Measurements from ENCODE around the gene MRPS25.

Gene MRPS25

DNA sequence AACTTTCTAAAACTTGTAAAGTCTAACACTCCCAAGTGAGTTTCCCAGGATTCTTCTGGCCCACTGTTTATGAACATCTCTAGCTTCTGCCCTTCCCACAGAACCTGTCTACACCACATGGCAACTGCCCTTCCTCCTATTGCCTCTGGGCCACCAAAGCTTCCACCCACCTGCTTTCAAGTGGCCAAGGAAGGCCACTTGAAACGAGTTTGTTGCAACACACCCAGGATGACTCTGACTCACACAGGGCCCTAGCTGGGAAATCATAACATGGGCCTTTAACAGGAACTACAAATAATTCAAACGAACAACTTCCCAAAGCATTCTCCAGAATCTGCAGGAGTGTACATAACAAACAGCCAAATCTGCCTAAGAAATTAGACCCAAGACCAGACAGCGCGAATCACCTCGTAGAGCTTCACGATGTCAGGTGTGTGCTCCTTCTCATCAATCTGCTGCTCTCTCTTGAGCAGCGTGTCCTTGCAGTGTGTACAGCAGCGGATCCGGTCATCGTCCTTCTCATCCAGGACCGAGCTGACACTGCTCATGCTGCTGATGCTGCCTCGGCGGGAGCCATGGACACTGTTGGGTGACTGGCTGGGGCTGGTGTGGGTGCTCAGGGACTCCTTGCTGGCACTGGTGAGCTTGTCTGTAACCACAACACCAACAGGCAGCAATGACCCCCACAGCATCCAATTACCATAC lies 17.0 kb upstream of the MRPS25 start:
- no peak for DNase-seq

DNA sequence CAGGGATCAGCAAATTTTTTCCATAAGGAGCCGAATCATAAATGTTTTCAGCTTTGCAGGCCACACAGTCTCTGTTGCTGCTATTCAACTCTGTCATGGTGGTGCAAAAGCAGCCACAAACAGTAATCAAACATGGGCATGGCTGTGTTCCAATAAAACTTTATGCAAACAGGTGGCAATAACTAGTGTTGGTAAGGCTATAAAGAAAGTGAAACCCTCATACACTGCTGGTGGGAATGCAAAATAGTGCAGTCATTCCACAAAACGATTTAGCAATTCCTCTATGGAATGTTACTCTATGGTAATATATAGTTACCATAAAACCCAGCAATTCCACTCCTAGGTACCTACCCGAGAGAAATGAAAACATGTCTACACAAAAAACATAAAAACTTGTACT lies 14.0 kb upstream of the MRPS25 start:
- no peak for DNase-seq

DNA sequence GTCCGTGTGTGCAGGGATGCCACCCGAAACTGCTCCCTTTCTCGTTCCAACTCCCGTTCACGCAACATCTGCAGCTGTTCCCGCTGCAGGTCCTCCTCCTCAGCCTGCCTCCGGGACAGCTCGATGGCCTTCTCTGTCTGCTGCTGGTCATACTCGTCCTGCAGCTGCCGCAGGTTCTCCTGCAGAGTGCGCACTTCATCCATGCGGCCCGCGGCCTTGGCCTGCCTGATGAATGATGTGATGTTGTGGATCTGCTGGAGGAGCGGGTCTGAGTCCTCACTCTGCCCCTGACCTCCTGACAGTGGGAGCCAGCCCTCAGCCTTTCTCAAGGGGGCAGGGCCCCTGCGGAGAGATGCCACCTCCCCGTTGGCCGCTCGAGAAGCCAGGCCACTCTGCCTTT lies 9.4 kb upstream of the MRPS25 start:
- no peak for DNase-seq

DNA sequence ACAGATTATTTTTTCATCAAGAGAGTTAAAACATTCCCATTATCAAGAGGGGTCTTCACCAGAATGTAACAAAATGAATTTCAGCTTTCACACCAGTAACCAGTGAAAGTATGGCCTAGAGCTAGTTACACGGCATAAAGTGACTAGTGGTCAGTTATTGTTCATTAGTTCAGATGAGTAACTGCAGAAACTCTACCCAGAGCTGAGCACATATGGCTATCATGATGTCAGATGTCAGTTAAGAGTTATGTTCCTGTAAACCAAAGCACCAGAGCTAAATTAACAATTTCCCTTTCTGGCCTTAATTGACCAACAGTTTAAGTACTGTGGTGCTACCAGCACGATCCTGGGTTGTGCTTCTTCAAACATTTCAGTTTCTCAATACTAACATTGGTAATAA lies 6.6 kb upstream of the MRPS25 start:
- DNase-seq: no peak

DNA sequence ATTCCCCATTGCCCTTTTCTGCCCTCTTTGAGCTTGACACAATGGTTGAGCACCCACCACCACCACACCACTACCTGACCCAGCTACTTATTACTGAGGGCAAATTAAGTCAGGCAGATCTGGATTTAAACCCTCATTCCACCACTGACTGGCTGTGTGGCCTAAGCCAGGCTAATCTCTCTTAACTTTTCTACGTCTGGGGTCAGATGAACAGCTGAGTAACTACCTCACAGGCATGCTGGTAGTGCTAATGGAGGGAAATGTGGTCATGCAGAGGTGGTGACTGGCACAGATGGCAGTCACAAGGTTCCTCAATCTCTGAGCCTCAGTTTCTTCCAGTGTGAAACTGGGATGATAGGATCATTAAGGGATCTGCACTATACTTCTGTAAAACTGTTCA lies 4.3 kb upstream of the MRPS25 start:
- no peak for DNase-seq

DNA sequence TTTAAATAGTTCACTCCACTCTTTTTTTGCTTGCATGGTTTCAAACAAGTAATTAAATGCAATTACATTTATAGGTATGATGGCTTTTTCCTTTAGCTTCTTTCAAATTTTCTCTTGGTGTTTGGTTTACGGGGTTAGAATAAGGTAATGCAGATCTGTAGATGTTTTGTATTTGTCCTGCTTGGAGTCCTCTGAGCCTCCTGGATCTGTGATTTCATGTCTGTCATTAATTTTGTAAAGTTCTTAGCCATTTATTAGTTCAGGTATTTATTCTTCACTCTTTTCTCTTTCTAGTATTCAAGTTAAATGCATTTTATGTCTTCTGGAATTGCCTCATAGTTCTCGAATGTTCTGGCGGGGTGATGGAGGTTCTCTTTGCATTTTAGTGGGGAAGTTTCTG lies 1.4 kb upstream of the MRPS25 start:
- no peak for DNase-seq

DNA sequence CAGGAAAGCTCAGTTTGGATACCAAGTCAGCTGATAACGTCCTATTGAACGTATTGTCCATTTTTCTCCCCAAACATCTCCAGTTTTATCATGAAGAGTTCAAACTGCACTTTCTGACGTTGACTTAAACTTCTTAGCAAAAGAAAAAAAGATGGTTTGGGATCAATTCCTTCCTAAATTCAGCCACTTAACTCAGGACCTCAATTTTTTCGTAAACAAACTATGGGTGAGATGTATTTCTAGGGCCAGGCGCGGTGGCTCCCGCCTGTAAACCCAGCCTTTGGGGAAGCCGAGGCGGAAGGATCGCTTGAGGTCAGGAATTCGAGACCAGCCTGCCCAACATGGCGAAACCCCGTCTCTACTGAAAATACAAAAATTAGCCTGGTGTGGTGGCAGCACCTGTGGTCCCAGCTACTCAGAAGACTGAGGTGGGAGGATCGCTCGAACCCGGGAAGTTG lies 464 bp upstream of the MRPS25 start:
- no peak for DNase-seq

DNA sequence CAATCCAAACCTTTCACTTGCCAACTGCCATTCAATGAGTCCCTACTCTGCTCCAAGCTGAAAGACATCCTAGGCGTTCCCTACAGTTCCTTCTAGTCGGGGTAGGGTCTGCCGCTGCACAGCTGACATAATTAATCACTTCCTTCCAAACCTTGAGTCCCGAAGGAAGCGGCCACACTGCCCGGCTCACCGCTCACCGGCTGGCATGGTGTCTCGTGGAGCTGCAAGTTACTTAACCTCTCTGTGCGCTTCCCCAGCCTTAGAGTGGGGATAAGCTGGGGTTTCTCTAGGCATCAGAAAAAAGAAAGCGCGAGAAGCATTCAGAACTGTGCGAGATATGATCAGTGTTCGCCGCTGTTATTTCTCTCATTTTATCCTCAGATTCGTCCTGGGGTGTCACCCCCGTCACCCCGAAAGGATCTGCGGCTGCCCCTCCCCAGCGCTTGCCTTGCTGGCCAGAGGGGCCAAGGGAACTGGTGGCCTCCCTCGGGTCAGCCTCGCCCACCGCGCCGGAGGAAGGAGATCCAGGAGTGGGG lies 748 bp downstream of the MRPS25 start:
- no peak for DNase-seq

DNA sequence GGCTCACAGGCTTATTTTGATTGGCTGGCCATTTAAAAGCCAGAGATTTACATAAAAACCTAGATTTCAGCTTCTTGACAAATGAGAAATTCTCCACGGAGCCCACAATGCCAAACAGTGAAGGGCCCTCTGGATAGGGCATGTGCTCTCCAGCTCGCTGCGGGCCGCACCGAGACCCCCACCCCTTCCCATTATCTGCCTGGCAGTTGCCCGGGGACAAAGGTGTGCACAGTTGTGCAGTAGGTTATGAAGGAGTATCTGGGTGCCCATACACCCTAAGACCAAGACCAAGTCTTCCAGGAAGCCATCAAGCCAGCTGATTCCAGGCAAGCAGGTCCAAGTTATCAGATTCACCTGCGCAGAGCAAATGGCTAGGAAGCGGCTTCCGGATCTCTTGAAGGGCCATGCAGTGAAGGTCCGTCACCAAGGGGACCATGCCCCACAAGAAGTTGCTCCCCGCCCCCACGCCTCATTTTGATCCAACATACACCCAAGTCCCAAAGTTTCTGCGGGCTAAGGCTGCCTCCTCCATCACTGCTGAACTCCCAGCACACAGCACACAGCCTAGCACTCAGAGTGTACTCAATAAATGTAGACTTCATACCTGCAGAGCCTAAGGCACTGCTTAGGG lies 1.3 kb downstream of the MRPS25 start:
- DNase-seq: no peak

DNA sequence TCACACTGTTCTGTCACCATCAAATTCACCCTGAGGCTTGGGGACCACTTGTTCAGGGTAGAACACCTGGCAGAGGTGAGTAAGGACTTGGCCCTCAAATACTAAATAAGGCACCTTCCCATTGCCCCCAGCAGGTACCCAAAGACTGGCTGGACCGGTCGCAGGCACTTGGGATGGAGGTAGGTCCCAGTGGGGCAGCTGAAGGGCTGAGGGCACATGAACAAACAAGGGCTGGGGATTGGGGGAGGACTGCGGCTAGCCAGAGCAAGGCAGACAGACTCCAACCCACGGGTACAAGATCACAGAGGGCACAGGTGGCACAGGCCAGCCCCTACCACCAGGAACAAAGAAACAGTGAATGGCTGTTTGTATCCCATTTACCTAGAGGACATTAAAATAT lies 1.9 kb downstream of the MRPS25 start:
- DNase-seq: no peak

DNA sequence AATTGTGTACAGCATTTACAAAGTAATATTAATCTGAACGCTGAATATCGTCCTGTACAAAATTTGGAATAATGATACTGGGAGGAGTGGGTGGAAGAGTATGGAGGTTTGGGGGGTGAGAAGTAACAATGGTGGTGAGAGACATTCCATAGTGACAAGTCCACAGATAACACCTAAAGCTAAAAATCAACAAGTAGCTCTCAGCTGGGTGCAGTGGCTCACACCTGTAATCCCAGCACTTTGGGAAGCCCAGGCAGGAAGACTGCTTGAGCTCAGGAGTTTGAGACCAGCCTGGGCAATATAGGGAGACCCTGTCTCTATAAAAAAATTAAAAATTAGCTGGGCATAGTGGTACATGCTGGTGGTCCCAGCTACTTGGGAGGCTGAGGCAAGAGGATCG lies 5.1 kb downstream of the MRPS25 start:
- no peak for DNase-seq

DNA sequence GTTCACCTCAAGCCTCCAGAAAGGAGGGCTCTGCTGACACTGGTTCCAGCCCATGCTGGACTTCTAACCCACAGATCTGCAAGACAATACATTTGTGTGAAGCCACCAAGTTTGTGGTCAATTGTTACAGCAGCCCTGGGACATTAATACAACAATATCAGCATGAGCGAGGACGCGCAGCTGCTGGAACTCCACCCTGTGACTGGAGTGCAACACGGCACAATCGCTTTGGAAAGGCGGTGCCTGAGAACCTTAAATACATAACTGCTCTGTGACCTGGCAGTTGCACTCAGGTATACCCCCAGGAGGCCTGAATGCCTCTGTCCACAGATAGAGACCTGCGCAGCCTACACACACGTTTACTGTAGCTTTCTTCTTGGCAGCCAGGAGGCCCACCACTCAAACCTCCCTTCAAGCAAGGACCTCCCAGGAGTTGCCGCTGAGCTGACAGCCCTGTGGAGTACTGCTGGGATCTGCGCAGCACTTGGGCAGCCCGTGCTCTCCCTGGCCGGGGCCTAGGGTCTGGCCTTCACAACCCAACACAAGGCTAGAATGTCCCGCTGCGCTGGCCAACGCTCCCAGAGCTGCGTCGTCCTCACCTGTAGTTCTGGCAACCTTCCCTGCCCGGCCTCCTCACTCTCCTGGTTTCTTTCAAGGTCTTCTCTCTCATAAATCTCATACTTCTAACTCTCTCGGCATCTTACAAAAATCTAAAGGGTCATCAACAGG lies 8.3 kb downstream of the MRPS25 start:
- no peak for DNase-seq

DNA sequence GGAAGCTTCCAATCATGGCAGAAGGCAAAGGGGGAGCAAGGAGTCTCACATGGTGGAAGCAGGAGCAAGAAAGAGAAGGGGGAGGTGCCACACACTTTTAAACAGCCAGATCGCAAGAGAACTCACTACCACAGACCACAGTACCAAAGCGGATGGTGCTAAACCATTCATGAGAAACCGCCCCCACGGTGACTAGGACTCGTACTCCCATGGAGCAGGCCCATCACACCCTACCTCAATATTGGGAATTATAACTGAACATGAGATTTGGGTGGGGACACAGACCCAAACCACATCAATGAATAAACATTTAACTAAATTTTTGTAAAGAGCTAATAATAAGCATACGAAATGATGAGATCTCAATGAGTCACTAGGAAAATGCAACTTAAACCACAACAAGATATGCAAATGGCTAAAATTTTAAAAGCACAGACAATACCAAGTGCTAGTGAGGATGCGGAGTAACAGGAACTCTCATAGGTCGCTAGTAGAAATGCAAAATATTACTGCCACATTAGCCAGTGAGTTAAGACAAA lies 10.0 kb downstream of the MRPS25 start:
- DNase-seq: peak; percentile 55

DNA sequence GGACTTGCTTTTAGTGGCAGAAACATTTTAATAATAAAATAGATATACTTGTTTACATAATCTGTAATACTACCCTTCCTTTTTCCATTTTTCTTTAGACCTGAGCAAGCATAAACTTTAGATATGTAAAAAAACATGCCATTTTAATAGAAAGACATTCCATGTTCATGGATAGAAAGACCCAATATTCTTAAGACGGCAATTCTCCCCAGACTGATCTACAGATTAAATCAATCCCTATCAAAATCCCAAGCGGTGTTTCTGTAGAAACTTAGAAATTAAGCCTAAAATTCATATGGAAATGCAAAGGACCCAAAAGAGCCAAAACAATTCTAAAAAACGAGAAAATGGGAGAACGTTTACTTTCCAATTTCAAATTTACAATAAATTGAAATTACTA lies 11.6 kb downstream of the MRPS25 start:
- no peak for DNase-seq

DNA sequence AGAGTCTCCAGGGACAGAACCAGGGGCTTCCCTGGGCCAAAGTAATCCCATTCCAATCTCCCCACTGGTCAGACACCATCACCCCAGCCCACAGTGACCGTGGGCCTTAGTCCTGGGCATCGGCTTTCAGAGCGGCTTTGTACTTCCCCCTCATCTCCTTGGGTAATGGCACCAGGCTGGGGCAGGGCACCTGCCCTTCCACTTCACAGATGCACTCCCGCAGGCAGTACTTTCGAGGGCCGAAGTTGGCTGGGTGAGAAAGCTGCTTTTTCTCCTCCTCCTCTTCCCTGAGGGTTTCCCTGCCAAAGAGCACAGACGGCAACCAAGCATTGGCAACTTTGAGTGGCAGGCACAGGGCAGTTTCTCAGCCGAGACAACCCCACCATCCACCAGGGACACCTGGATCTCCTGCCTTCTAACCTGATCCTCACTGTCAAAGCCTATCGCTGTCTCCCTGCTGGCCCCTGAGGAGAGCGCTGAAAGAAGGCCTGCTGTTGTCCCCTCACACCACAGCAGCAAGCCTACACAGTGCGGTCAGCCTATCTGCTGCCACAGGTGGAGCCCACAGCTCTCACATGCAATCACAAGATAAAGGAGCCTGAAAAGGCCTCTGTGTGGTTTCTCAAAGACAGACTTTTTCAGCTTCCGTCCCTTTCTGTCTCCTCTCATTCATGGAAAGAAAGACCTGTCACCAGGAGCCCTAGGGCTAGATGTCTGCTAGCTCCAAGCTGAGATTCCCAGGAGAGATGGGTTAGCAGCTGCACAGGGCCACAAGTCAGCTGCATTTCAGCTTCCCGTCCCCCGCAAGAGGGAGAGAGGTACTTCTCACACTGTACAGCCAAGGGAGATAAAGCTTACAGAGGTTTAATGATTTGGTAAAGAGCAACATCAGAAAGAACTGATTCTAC lies 12.5 kb downstream of the MRPS25 start:
- DNase-seq: no peak

DNA sequence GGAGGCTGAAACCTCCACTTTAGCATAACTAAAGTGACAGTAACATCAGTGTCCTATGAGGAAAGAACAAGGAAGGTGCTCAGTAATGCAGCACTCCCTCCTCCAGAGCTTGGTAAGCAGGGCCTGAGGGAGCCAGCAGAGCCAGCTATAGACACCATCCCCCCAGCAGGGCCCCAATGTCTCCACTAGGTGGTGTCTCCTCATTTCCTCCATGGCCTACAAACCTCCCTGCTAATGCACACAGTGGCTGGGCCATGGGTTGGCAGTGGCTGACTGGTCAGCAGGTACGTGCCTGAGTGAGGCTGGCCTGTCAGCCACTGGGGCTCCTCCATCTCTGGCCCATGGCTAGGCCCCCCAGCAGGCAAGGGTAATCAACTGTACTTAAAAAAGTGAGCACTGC lies 13.6 kb downstream of the MRPS25 start:
- DNase-seq: peak; percentile 25

DNA sequence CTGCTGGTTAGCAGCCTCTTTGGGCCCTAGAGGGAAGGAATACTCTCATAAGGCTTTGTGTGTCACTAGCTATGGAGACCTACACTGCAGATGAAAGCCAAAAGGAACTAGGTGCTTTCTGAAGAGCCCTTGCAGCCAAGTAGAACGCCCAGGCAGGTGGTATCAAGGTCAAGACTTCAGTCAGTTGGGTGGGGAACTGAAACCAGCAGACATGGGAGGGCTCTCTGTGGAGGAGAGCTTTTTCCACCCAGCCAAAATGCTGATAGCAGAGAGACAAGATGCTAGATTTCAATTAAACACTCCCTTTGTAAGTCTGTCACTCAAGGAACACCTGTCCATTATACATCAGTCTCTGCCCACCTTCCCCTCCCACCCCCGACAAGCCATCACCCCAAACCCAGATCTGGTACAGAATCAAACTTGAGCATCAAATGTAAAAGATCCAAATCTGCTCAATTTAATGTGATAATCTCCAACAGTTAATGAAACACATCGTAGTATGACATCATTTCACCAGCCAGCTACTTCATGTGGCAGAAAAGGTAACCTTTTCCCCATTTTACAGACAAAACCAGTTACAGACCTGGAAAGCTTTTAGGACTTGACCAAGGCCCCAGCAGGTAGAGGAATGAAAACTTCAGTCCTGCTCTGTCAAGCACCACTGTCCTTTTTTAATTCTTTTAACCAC lies 14.6 kb downstream of the MRPS25 start:
- DNase-seq: no peak

DNA sequence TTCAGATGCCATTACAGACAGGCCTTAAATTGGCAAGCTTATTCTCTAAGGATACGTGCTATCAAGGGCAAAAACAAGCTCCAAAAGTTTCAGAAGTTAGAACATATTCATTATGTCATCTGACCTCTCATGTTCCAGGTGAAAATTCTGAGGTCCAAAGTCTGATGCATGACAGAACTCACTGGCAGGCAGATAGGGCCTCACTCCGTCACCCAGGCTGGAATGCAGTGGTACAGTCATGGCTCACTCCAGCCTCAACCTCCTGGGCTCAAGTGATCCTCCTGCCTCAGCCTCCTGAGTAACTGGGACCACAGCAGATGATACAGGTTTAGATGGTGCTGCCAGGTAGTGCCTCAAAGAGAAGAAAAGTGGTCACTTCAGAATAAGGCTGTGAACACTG lies 15.5 kb downstream of the MRPS25 start:
- no peak for DNase-seq

DNA sequence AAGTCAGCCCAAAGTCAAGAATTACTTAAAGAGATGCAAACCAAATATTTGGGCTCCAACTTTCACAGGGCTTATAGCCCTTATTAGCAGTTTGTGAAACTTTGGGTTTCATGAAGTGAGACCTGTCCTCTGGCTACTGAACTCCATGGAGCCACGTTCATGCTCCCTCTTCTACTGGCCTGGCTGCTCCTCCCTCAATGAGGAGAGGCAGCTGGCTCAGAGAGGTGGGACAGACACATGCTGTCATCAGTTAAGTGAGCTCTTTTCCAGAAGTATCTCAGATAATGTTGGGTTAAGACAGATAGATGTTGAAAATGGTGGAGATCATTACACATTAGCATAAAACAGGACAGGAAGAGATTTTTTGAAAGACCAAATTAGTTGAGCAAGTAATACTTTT lies 19.4 kb downstream of the MRPS25 start:
- DNase-seq: no peak

DNA sequence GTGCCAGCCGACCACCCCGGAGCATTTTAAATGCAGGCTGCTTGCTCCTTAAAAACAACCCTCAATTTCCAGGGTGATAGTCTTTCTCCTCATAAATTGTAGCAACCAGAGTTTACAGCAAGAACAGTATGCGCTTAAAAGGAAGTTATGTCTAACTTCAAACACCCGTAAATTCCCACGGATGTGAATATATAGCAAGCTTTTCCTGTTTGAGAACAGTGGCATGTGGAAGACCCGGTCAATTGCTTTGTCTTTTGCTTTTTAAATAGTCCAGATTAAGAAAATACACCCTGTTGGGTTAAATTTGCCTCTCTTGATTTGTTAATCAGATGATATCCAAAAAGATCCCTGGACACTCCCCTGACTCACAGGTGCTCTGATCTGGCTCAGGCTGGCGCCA lies 20.8 kb downstream of the MRPS25 start:
- no peak for DNase-seq

DNA sequence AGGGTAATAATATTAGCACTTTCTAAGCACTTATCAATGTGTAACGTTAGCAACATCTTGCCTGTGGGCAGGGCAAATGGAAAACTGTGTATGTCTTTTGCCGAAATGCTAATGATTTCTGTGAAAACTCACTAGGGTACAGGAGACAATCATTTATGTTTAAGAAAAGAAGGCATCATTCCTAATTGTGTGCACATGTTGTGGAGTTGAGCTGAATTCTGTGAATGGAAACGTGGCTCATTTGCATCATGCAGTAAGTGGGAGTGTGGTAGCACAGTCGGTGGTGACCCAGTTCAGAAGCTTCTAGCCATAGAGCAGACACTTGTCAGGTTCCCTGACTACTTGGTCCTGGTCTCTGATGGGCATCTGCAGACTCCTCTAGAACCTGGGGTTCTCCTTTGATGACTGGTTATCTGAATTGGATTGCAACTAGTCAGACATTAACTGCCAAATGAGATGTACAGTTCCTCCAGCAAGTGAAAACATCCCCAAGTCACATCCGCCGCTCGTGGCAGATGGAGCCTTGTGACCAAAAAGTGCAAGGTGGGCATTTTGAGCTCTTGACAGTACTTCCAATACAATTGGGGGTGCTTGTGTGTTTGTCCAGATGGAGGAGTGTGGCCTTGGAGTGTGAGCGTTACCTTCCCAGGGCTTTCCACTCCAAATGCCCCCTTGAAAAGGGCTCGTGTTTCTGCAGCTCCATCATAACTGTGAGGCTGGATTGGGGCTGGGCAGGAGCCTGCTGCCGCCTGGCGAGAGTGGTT lies 21.5 kb downstream of the MRPS25 start:
- no peak for DNase-seq
